Measurements from ENCODE around the gene RNASET2.

DNA sequence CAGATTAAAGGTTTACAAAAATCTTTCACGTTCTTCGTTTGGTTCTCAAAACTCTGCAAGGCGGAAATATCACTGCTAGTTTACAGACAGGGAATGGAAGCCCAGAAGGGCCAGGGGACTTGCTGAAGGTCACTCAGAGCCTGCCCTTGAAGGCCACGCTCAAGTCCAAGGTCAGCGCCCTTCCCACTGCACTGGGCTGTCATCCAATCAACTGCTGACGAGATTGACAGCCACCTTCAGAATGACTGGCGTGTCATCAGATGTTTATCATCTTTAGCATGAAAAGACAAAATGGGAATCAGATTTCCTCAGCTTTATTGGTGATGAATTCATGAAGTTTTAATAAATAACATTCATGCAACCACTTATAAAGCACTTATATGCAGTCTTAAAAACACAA lies 16.5 kb downstream of the RNASET2 start:
- TF ChIP-seq RCOR1 (IDR thresholded peaks at IDR 0.05; ENCODE audit: low read depth, low read length) (no peak), POLR2A (IDR thresholded peaks at IDR 0.05; ENCODE audit: low read length) (no peak), PHF8 (IDR thresholded peaks at IDR 0.05; ENCODE audit: borderline replicate concordance, low read depth) (no peak)
- TF ChIP-seq, protein P1, sequence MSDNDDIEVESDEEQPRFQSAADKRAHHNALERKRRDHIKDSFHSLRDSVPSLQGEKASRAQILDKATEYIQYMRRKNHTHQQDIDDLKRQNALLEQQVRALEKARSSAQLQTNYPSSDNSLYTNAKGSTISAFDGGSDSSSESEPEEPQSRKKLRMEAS (IDR thresholded peaks at IDR 0.05): no peak
- TF ChIP-seq, protein P2, sequence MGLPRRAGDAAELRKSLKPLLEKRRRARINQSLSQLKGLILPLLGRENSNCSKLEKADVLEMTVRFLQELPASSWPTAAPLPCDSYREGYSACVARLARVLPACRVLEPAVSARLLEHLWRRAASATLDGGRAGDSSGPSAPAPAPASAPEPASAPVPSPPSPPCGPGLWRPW (IDR thresholded peaks at IDR 0.05): no peak
- TF ChIP-seq, protein P3, sequence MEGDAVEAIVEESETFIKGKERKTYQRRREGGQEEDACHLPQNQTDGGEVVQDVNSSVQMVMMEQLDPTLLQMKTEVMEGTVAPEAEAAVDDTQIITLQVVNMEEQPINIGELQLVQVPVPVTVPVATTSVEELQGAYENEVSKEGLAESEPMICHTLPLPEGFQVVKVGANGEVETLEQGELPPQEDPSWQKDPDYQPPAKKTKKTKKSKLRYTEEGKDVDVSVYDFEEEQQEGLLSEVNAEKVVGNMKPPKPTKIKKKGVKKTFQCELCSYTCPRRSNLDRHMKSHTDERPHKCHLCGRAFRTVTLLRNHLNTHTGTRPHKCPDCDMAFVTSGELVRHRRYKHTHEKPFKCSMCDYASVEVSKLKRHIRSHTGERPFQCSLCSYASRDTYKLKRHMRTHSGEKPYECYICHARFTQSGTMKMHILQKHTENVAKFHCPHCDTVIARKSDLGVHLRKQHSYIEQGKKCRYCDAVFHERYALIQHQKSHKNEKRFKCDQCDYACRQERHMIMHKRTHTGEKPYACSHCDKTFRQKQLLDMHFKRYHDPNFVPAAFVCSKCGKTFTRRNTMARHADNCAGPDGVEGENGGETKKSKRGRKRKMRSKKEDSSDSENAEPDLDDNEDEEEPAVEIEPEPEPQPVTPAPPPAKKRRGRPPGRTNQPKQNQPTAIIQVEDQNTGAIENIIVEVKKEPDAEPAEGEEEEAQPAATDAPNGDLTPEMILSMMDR (IDR thresholded peaks at IDR 0.05): no peak

All from A549 (cell line).